Activated gamma-delta T cell treated with anti-CD3 and anti-CD28 coated beads, Interleukin-2, amount 50 U/mL, for 16 hours (primary cell): ENCODE measurements around the gene CBX2.

Source experiments
- DNase-seq: peaks from one replicate; pipeline ENCODE4 v3.0.0-alpha.2; 2020; ENCODE audit warnings: low read depth

Gene CBX2

DNA sequence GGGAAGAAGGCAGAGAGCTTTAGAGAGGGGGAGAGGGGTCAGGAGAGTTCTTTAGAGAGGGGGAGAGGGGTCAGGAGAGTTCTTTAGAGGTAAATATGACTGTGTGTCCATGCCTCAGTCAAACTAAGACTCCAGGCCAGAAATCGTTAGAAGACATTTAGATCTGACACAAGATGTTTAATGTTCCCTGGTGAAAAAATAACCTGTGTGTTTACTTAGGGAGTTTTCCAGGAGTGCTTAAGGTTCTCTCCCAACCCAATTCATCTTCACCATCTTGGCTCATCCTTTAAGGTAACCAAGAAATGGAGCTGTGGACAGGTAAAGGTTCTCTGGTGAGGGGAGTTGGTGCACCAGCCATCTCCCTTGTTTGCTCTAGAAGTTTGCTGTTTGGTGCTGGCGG is 51.5 kb downstream of the CBX2 start:
- no peak for DNase-seq

- no peak for DNase-seq
These were observed 52.4 kb downstream of the CBX2 start for GRCh38 chr17:79830303-79830702.

DNA sequence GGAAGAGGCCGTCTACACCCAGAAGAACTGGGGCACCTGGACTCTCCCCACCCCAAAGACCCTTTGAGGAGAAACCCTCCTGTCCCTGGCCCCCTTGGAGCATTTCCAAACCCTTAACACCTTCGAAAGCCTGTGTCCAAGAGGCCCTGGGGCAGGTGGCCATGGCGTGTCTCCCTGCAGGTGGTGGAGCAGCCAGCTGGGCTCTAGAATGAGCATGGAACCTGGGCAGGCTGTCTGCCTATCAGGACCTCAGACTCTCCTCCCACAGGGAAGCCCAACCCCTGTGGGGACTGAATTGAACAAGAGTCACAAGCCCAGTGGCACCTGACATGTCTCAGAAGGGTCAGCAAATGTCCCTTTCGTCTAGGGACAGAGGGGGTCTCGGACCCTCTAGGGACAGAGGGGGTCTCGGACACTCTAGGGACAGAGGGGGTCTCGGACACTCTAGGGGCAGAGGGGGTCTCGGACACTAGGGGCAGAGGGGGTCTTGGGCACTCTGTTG is 52.9 kb downstream of the CBX2 start:
- no peak for DNase-seq

- no peak for DNase-seq
These were observed 53.6 kb downstream of the CBX2 start for GRCh38 chr17:79831265-79832217.

- DNase-seq: no peak
These were observed 54.5 kb downstream of the CBX2 start for GRCh38 chr17:79832218-79833109.

DNA sequence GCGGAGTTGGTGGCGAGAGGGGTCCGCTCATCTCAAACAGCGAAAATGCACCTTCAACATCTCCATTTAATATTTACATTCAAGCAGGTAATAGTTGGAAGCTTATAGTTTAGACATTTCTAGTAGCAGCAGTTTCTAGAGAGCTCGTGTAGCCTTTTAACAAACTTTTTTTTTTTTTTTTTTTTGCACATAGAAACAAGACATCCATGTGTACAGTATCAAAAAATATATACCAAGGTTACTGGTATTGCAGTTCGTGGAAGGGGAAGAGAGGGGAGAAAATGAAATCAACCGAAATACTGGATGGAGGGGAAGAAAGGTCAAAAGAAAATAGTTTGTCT is 55.1 kb downstream of the CBX2 start:
- no peak for DNase-seq

- no peak for DNase-seq
These were observed 56.0 kb downstream of the CBX2 start for GRCh38 chr17:79833744-79834564.

DNA sequence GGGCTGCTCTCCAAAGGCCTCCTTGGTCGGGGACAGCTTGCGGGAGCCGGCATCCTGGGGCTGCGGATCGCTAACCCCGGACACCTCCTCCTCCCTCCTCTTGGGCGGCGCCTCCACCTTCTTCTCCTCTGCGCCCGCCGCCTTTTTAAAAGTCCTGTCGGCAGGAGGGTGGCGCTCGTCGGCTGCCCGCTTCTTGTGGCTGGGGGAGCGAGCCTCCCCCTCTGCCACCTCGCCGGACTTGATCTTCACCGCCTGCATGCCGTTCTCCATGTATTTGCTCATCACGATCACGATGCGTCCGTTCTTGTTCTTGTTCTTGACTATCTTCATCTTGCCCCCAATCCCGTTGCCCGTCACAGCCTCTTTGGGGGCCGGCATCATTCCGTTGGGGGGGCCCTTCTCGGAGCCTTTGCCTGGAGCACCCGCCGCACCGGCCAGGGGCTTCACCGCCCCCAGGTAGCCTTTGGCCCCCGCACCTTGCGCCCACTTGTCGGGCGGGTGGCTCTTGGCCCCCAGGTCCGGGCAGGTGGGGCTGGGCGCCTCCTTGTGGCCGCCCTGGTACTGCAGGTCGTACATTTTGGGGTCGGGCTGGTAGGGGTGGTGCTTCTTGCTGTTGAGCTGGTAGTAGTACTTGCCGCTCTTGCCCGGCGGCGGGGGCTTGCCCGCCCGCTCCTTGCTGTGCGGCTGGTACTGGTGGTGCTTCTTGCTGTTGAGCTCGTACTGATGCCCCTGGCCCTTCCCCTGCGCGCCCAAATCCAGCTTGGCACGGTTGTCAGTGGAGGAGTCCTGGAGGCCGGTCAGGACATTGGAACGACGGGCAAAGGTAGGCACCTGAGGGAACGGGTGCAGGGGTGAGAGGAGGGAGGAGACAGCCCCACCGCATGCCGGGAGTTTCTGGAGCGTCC is 56.9 kb downstream of the CBX2 start:
- DNase-seq: no peak

GRCh38 chr17:79835470-79835899 is 57.5 kb downstream of the CBX2 start:
- DNase-seq: no peak

- DNase-seq: no peak
These were observed 58.1 kb downstream of the CBX2 start for GRCh38 chr17:79835953-79836509.

DNA sequence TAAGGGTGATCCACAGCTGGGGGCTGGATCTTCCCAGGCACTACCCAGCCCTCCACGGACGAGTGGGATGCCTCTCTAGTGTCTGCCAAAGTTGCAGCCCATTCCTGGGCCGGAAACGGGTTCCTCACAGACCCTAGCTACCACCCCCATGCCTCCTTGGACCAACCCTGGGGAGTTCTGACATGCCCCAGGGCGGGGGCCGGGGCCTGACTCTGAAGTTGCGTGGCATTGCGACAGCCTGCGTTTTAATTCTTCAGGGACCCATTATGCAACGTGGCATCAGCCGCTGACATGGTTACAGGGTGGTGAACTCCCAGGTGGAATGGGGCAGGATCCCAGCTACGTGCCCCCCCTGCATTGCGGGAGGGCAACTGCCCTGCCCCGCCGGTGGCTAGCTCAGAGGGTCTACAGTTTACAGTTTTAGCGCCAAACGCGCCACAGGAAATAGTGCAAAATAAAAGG is 58.6 kb downstream of the CBX2 start:
- no peak for DNase-seq

DNA sequence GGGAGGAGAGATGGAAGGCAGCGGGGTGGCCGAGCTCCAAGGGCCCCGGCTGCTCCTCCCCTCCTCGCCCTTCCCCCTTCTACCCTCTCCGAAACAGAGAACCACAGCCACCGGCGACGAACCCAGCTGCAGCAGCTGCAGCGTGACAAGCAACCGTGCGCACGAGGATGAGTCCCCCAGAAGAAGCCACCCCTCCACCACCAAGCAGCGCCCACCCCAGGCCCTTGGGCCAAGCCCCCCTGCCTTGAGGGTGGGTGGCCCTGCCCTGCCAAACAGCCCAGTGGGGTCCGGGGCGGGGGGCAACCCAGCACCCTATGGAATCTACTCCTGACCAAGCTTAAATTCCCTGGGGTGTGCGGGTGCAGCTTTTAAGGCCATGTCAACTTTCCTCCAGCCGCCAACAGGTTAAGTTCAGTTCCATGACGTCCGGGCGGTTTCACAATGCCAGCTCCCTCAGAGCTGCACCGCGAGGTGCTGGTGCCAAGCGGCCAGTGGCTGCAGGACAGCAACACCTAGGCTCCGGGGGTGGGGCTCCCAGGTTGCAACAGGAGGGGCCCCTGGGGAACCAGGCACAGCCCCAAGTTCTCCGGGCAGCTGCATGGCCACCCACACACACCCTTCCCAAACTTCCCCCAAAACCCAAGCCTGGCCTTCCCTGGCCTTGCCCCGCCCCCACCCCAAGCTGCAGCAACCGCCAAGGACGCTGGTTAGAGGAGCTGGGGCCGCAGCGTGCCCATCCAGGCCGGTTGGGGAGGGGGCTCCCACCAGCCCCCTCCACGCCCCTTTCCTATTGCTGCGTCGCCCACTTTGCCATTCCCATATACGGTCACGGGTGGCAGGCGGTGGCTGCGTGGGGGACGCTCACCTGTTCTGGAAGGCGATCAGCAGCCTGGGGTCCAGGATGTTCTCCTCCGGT is 59.3 kb downstream of the CBX2 start:
- peak; percentile 29 for DNase-seq
